HG02759 (cell line): Measurements from ENCODE around the gene TGFBR2.
A peak's percentile ranks its signal among the peaks of the same experiment; 100 is the strongest.

Experiments used
- ATAC-seq: cut with Tn5 transposase; IDR thresholded peaks from one replicate; pipeline ENCODE4 v1.9.1; 2021; ENCODE audit warnings: mild to moderate bottlenecking, moderate library complexity; ENCODE audit not compliant: unreplicated experiment

TGFBR2 gene

GRCh38 chr3:30671527-30672286, 65.3 kb downstream of the TGFBR2 start:
- no peak for ATAC-seq

DNA sequence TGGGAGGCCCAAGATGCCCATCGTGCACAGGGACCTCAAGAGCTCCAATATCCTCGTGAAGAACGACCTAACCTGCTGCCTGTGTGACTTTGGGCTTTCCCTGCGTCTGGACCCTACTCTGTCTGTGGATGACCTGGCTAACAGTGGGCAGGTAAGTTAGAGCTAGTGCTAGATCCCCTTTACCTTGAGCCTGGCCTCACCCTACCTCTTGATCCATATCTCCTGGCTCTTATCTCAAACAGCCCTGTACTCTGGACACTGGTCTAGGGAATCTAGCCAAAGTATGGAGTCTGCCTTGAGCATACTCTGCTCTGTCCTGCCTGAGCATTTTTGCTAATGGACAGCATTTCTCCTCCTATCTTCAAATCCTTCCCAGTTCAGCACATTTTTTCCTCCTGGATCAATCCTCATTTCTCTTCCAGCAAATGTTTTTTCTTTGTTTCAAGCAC, 65.9 kb downstream of the TGFBR2 start:
- ATAC-seq: no peak

DNA sequence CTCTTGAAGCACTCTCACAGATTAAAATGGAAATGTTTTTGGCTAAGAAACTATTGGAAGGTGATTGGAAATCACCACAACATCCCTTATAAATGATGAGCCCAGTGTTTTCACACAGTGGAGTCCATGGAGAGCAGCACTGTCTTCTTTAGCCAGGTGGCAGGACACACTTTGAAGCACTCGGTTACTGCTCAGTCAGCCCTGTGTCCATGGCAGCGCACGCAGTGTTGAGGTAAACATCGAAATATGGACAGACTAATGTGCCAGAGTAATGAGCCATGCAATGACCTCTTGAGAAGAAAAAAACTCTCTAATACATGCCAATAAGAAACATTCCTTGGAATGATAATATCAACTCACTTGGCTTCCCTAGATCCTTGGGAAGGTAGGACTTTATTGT, 66.6 kb downstream of the TGFBR2 start:
- no peak for ATAC-seq

DNA sequence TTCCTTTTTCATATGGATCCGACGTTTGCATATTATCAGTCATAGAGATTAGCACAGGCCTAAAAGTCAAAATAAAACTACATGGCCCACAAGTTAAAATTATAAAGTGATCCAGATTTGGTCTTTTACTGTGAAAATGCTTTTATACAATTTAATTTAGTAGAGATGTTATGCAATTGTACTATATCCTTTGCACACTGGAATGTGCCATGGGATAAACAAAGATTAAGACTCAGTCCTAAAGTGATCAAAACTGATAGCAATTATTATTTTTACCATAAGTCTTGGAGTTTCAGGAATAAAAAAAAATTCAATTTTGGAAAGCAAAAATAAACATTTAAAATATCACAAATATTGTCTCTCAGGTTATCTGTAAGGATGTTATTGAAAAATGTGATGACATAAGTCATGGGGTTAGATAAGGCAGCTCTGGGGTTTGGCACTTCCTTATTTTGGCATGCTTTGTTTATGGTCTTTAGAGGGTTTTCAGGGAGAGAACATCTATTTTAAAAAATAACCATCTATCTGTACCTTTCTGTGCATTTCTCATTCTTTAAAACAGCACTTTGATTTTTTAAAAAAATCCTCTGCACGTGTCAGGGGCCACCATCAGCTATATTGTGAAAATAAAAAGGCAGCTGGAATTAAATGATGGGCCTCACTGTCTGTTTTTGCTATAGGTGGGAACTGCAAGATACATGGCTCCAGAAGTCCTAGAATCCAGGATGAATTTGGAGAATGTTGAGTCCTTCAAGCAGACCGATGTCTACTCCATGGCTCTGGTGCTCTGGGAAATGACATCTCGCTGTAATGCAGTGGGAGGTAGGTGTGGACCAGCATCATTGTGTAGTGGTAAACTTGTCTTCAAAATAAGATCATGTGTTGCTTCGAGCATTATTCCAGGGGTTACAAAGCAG, 67.3 kb downstream of the TGFBR2 start:
- ATAC-seq: no peak

DNA sequence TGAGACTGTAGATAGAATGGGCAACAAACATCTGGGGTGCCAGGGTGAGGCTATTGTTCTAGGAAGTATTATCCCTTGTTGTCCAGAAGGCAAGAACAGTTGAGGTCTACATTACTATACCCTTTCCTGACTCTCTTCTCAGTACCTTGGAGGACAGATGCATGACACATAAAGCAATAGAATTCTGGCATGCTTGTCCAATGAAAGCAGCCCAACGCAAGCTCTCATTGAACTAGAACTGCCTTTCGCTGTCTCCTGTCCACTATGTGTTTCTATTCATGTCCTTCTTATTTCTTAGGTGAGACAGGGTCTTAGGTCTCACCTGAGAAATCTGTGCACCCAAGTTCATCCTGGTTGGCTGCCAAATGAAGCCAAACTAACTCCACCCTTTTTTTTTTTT, 68.6 kb downstream of the TGFBR2 start:
- no peak for ATAC-seq

DNA sequence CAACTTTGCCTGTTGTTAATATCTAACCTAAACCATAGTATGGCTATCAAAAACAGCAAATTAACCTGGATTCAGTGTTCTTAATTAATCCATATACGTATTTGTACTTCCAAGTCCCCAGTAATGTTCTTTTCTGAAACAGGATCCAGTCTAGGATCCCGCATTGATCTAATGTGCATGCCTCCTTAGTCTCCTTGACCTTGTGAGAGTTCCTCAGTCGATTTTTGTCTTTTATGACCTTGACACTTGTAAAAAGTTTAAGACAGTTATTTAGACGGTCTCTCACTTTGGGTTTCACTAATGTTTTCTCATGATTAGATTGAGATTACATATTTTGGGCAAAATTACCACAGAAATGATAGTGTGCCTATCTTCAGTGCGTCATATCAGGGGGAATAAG, 69.4 kb downstream of the TGFBR2 start:
- no peak for ATAC-seq

DNA sequence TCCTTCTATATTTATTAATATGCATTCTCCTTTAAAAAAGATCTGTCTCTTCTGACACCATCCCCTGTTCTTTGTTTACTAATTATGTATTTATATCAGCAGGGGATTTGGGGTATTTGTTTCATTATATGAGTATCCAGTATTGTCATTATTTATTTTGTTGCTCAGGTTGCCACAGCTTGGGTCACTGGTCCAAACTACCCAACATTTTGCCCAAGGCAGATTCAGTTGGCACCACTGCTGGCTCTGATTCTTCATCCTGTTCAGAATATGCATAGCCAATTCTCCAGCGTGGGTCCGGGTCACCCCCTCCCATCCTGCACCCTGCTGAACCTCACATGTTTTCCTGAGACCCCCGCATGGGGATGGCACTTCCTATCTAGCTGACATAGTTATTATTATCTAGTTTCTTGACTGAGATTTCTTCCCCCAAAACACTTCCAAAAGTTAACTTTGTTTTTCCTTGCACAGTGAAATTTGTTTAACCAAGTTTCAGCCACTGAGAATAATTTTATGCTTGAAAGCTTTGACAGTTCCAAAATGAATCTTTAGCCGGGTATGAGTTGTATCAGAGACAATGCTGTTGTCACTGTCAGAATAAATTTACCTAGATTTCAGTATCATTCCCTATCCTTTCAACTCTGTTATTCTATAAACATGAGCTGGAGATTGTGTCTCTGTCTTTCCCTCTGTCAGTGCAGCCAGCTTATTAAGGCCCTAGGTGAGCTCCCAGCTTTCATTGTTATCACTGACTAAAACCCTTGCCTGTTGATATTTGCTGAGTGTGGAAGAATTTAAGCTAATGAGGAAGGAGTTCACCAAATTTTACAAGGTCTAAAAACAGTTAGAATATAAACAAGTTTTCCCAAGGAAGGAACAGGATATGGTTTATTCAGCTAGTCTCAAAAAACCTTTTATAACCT, 70.3 kb downstream of the TGFBR2 start:
- ATAC-seq: peak; percentile 66

DNA sequence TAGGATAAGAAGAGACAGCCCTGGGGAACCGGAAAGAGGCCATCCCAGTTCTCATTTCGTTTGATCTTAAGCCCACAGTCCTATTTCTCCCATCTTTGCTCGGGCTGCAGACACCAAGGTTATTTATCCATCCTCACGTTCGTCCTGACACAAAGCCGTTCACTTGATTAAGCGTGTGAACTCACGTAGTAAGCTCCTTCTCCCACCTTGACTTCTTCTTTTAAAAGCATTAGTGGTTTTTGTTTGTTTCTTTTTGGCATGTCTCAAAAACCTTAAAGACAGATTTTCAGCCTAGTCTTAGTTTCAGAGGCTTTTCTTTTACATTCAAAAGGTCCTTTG, 70.9 kb downstream of the TGFBR2 start:
- no peak for ATAC-seq

DNA sequence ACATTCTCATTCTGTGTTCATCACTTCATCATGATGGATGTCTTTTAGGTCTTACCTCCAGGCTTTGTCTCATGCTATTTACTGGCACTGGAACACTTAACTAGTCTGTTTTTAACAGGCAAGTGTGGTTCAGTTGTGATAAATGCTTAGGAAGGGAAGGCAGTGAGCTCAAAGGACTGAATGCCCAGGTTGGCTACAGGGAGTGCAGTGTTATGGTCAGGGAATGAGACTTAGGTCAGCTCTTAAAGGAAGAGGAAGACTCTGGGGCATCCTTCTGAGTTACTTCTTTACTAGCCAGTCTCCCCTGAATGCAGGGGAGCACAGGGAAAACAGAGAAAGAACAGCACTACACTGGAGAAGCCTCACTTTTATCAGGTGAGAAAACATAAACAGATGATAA, 72.6 kb downstream of the TGFBR2 start:
- ATAC-seq: no peak

- ATAC-seq: no peak
Observed at GRCh38 chr3:30680789-30681648, 74.6 kb downstream of the TGFBR2 start.

- no peak for ATAC-seq
Observed at GRCh38 chr3:30681649-30682211, 75.3 kb downstream of the TGFBR2 start.

GRCh38 chr3:30682434-30683155, 76.2 kb downstream of the TGFBR2 start:
- no peak for ATAC-seq

- no peak for ATAC-seq
Observed at GRCh38 chr3:30683769-30684168, 77.4 kb downstream of the TGFBR2 start.

DNA sequence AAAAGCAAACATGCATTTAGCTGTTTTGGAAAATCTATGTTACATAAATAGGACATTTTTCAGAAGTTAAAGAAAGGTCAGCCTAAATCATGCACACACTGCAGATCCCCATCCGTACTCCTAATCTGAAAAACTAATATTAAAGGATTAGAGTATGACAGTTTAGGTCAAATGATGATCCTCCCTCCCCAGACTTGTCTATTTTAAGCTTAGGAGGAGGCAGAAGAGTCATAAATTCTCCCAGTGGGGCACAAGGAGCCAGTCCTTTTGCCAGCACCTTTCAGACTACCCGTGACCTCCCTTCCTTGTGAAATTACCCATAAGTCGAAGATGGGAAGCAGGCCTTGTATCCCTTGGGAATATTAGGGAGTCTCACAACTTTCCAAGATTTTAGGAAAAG, 78.0 kb downstream of the TGFBR2 start:
- ATAC-seq: no peak

GRCh38 chr3:30685267-30685667, 78.9 kb downstream of the TGFBR2 start:
- no peak for ATAC-seq

GRCh38 chr3:30686176-30686575, 79.8 kb downstream of the TGFBR2 start:
- no peak for ATAC-seq

GRCh38 chr3:30686799-30687198, 80.4 kb downstream of the TGFBR2 start:
- ATAC-seq: no peak

DNA sequence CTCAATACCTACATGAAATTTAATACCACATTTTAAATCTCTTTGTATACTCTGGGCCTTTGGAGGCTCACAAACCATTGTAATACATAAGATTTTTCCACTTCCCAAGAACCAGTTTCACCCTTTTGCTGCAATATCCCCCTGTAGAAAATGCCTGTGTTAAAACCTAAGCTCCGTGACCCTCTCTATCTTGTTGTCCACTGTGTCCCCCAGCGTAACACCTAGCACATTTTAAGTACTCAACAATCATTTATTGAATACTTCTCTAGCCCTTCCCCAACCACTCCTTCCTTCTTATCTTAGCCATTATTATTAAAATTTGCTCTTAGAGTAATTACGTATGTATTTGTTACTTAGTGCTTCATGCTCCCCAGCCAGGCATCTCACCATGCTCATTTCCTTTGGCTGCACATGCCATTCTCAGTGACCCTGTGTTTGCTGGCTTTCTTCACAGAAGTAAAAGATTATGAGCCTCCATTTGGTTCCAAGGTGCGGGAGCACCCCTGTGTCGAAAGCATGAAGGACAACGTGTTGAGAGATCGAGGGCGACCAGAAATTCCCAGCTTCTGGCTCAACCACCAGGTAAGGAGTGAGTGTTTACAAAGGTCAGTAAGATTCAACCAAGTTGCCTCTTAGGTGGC, 81.6 kb downstream of the TGFBR2 start:
- ATAC-seq: no peak
